Stimulated activated naive CD4-positive, alpha-beta T cell (primary cell): Measurements from ENCODE around the gene LDLRAD4.

Experiments used
- DNase-seq, 6 experiments: peaks; one replicate each; lab custom pipeline; 2025; lab: John Stamatoyannopoulos, UW

LDLRAD4 gene

GRCh38 chr18:13265911-13266217, 47.3 kb downstream of the LDLRAD4 start:
- DNase-seq: no peak

GRCh38 chr18:13266218-13267100, 47.9 kb downstream of the LDLRAD4 start:
- DNase-seq: peak in 3 of 6 experiments; percentile 32 to 49 (median 48)

DNA sequence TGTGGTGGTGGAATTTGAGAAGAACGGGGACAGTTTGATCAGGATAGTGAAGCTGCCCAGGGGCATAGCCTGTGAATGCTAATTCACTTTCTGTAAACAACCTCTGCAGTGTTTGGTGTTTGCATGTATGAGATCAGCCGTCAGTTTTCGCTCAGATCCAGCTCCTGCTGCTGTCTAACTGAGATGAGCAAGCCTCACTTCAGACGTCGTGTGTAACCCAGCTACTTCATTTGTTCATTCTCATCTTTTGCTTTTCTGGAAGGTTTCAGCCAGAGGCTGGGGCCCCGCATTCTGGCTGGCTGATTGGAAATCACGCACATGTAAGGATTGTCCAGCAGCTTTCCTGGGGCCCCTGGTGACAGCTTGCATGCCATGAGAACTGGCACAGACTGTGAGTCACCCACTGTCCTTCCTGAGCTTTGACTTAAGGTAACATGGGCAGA, 48.9 kb downstream of the LDLRAD4 start:
- DNase-seq: no peak

DNA sequence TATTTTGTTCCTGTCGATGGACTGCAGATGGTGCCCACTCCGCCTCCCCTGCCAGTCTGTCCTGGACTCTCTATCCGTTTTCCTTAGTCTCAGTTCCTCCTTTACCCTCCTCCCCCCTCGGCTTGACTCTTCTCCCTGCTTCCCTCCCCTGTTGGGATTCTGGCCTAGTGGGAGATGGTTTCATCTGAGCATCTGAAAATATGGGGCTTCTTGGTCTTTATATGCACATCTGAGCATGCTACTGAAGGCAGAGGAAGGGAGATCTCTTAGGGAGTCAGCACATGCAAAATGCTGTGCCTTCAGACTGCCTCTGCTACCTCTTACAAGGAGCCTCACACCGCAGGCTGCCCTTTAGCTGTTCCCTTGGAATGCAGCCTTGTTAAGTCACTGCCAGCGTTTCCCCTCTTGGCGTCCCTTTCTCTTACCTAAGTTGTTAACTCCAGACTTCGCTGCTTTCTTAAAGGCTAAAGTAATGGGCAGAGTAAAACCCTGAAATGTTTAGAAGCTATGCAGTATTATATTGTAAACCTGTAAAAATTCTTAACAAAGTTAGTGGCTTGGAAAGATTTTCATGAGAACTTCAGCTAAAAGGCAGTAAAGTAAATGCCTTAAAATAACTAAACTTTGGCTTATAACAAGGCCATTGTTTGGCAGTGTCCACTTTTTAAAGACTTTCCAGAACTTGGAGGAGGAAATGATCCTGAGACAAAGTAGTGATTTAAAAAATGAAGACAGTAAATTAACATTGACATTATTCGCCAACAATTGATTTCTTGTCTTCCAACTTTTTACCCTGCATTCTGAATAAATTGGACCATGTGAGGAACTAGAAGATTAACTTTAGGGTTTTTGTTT, 49.8 kb downstream of the LDLRAD4 start:
- DNase-seq: no peak

DNA sequence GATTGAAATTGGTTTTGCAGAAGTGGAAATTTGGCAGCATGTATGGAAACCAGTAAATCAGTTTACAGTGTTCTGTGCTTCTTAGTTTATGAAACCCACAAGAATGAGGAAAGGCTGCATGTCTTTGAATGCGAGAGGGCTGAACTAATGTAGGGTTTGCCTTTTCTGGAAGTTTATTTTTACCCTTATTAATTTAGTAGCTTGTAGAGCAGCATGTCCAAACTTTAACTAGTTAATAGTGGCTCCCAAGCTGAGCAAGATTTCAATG, 50.4 kb downstream of the LDLRAD4 start:
- DNase-seq: no peak

- DNase-seq: no peak
These were observed 51.0 kb downstream of the LDLRAD4 start for GRCh38 chr18:13269521-13270011.

DNA sequence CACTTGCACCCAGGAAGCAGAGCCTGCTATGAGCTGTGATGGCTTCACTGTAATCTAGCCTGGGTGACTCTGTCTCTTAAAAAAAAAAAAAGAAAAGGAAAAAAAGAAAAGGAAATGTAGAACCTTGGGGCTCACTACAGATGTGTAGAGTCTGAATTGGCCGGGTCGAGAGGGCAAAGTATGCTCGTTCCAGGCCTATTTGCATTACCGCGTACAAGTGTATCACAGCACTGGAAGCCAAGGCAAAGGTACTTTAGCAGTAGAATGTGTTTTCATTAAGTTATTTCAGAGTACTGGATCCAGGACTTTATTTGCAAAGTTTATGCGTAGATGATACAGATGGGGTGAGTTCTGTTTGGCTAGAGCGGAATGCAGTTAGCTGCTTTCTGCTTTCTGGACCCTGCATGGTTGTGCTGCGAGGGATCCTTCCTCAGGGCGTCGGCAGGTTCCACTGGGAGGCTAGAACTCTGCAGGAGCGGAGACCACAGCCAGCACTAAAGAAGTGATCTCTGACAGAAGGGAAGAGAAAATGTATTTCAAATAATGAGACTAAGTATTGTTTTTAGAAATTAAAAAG, 51.8 kb downstream of the LDLRAD4 start:
- no peak for DNase-seq

GRCh38 chr18:13271302-13271911, 52.8 kb downstream of the LDLRAD4 start:
- DNase-seq: no peak

DNA sequence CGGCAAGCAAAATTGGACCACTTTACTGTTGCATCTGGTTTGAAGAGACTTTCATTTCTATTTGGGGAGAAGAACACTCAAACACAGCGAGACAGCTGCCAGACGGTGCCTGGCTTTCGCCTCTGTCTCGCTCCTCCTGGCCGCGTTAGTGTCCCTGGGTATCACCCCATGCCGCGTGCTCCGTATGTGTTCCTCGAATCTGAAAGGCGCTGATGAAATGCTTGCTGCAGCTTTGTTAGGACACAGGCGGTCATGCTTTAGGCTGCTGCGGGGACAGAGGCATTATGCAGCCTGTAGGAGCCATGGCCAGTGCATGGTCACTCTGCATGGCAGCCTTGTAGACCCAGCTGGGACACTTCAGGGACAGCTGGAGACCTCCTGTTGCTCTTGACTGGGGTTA, 53.9 kb downstream of the LDLRAD4 start:
- no peak for DNase-seq

DNA sequence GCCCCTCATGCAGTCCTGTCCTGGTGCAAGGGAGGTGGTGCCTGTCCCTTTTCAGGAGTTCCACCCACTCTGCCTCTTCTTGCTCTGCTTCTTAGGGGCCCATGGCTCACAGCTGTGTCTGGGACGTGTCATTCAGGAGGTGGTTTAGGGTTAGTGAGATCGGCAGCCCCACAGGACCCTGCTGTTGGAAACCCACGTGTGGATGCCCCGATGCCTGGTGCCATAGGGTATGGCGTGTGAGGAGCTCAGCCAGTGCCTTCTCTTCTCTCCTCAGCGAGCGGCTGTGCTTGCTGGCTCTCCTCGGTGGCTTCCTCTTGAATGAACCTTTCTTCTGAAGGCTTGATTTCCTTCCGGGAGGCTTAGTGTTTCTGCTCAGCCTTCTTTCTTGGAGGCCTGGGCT, 55.2 kb downstream of the LDLRAD4 start:
- peak in 3 of 6 experiments; percentile 32 to 60 (median 54) for DNase-seq

DNA sequence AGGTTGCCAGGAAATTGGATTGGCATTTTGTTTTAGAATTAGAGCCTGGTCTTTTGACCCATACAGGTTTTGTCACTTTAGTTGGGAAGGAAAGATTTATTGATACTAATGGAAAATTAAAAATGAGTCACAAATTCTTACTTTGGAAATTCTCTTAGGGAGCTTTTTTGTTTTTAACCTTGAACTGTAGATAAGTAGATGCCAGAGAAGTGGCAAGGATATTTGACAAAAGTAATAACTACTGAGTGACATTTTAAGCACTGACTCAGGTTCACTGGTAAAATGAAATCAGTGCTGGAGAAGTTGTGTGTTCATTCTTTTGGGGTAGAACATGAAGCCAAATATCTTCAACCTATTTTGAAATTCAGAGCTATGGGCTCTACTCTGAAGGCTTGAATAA, 56.5 kb downstream of the LDLRAD4 start:
- DNase-seq: no peak

- no peak for DNase-seq
These were observed 58.3 kb downstream of the LDLRAD4 start for GRCh38 chr18:13276530-13277520.

GRCh38 chr18:13278062-13278630, 59.6 kb downstream of the LDLRAD4 start:
- DNase-seq: no peak

- peak in 3 of 6 experiments; percentile 30 to 40 (median 39) for DNase-seq
These were observed 60.9 kb downstream of the LDLRAD4 start for GRCh38 chr18:13279181-13280069.

- no peak for DNase-seq
These were observed 61.7 kb downstream of the LDLRAD4 start for GRCh38 chr18:13280070-13280795.

GRCh38 chr18:13281406-13281805, 62.8 kb downstream of the LDLRAD4 start:
- DNase-seq: no peak

DNA sequence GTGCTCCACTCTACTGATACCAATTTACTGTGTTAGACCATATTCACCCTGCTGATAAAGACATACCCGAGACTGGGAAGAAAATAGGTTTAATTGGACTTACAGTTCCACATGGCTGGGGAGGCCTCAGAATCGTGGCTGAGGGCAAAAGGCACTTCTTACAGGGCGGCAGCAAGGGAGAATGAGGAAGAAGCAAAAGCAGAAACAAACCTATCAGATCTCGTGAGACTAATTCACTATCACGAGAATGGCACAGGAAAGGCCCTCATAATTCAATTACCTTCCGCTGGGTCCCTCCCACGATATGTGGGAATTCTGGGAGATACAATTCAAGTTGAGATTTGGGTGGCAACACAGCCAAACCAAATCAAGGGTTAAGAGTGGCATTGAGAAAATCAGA, 65.2 kb downstream of the LDLRAD4 start:
- no peak for DNase-seq

DNA sequence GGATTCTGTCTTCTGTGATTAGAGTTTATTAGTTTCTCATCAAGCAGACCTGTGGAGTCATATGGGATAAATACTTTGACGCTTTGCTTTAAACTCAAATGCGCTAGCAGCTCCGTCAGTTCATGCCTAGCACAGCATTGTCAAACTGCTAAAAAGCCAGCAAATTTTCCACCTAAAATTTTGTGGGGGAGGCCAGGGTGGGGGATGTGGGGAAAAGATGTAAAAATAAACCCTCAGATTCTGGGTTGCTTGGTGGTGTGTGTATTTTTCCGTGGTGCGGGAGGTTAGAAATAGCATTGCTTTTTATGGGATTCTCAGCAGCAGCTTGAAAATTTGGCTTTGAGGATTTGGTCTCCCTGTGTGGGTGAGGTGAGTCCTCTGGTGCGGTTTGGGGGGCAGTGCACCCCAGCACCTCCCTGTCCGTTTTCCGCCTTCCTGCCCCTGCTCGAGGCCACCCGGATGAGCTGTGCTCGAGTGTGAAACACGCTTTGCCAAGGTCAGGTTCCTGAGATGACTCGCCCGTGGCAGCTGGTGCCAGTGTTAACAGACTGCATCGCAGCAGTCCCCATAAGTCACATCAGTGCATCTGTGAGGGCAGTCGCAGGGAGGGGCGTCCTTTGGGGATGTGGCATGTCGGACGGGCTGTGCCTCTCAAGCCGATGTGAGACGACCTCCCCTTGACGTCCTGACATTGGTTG, 65.9 kb downstream of the LDLRAD4 start:
- DNase-seq: no peak
